H9 (cell line): Measurements from ENCODE around the gene HDAC1. TPM values are rescaled to one million over a fixed set of nuclear protein-coding genes. Genes with fewer than 3 reads are reported as not detected.

ENCODE experiments used
- DNase-seq: peaks from one replicate; pipeline ENCODE4 v3.0.0-alpha.2; 2017
- H2AFZ ChIP-seq: one replicate; pipeline ENCODE4 v1.6.1; 2013; ENCODE audit warnings: mild to moderate bottlenecking, low read length, control low read depth, moderate library complexity
- H2AK5ac ChIP-seq: 2 replicates; pipeline ENCODE4 v1.6.1; 2013; ENCODE audit warnings: low read length, control low read depth, mixed read lengths; ENCODE audit not compliant: insufficient read length
- H2BK120ac ChIP-seq: one replicate; pipeline ENCODE4 v1.6.1; 2013; ENCODE audit warnings: low read depth, mild to moderate bottlenecking, low read length, control low read depth, inconsistent platforms; ENCODE audit not compliant: poor library complexity, severe bottlenecking
- H2BK12ac ChIP-seq: 2 replicates; pipeline ENCODE4 v1.6.1; 2013; ENCODE audit warnings: low read length, control low read depth, mixed read lengths, low read depth; ENCODE audit not compliant: insufficient read length
- H2BK15ac ChIP-seq: 2 replicates; pipeline ENCODE4 v1.6.1; 2013; ENCODE audit warnings: low read depth, low read length, control low read depth
- H2BK20ac ChIP-seq: one replicate; pipeline ENCODE4 v1.6.1; 2013; ENCODE audit warnings: low read depth, mild to moderate bottlenecking, low read length, control low read depth, inconsistent platforms; ENCODE audit not compliant: poor library complexity, severe bottlenecking
- H2BK5ac ChIP-seq: 2 replicates; pipeline ENCODE4 v1.6.1; 2013; ENCODE audit warnings: low read length, control low read depth, mixed read lengths; ENCODE audit not compliant: insufficient read length
- H3K14ac ChIP-seq: 2 replicates; pipeline ENCODE4 v1.6.1; 2013; ENCODE audit warnings: low read length, control low read depth; ENCODE audit not compliant: insufficient read depth
- H3K18ac ChIP-seq: 2 replicates; pipeline ENCODE4 v1.6.1; 2013; ENCODE audit warnings: low read depth, mild to moderate bottlenecking, mixed read lengths, low read length, control low read depth; ENCODE audit not compliant: insufficient read length
- H3K23ac ChIP-seq: 2 replicates; pipeline ENCODE4 v1.6.1; 2013; ENCODE audit warnings: low read length, control low read depth, mixed read lengths, low read depth; ENCODE audit not compliant: insufficient read length
- H3K23me2 ChIP-seq: 2 replicates; pipeline ENCODE4 v1.6.1; 2013; ENCODE audit warnings: low read depth, mild to moderate bottlenecking, mixed read lengths, low read length, control low read depth; ENCODE audit not compliant: insufficient read length, poor library complexity, severe bottlenecking
- H3K27ac ChIP-seq: 2 replicates; pipeline ENCODE4 v1.5.1; 2013; ENCODE audit warnings: low read length, control low read depth, mixed read lengths, low read depth; ENCODE audit not compliant: insufficient read length
- H3K27me3 ChIP-seq: 2 replicates; pipeline ENCODE4 v1.6.1; 2013; ENCODE audit warnings: low read length, control low read depth, inconsistent platforms; ENCODE audit not compliant: insufficient read depth
- H3K4ac ChIP-seq: 2 replicates; pipeline ENCODE4 v1.6.1; 2013; ENCODE audit warnings: low read depth, mild to moderate bottlenecking, control low read depth, inconsistent platforms, low read length, moderate library complexity
- H3K4me1 ChIP-seq: 2 replicates; pipeline ENCODE4 v1.6.1; 2013; ENCODE audit warnings: low read length, control low read depth, inconsistent platforms; ENCODE audit not compliant: insufficient read depth
- H3K4me2 ChIP-seq: 2 replicates; pipeline ENCODE4 v1.6.1; 2013; ENCODE audit warnings: low read length, control low read depth, mixed read lengths; ENCODE audit not compliant: insufficient read length, insufficient read depth
- H3K56ac ChIP-seq: 2 replicates; pipeline ENCODE4 v1.6.1; 2013; ENCODE audit warnings: low read depth, mild to moderate bottlenecking, mixed read lengths, low read length, control low read depth; ENCODE audit not compliant: insufficient read length
- H3K79me1 ChIP-seq: 2 replicates; pipeline ENCODE4 v1.6.1; 2013; ENCODE audit warnings: low read depth, mild to moderate bottlenecking, moderate library complexity, low read length, control low read depth, inconsistent platforms; ENCODE audit not compliant: insufficient read depth, poor library complexity, severe bottlenecking
- H3K79me2 ChIP-seq: 2 replicates; pipeline ENCODE4 v1.6.1; 2013; ENCODE audit warnings: low read length, control low read depth, inconsistent platforms; ENCODE audit not compliant: insufficient read depth
- H3K9ac ChIP-seq: 2 replicates; pipeline ENCODE4 v1.6.1; 2013; ENCODE audit warnings: low read length, control low read depth, mixed read lengths; ENCODE audit not compliant: insufficient read length; ENCODE audit errors: extremely low read depth
- H3K9me3 ChIP-seq: one replicate; pipeline ENCODE4 v1.6.1; 2013; ENCODE audit warnings: low read depth, low read length, inconsistent platforms; ENCODE audit not compliant: control insufficient read depth
- H3T11ph ChIP-seq: one replicate; pipeline ENCODE4 v1.6.1; 2013; ENCODE audit warnings: mild to moderate bottlenecking, low read length, control low read depth, inconsistent platforms
- H4K20me1 ChIP-seq: one replicate; pipeline ENCODE4 v1.6.1; 2013; ENCODE audit not compliant: control insufficient read depth, insufficient read length, insufficient read depth
- H4K5ac ChIP-seq: 2 replicates; pipeline ENCODE4 v1.6.1; 2013; ENCODE audit warnings: low read depth, mild to moderate bottlenecking, mixed read lengths, low read length, control low read depth; ENCODE audit not compliant: insufficient read length
- H4K8ac ChIP-seq: replicated peaks from 2 replicates; pipeline ENCODE4 v1.6.1; 2013; ENCODE audit warnings: low read length, control low read depth, mixed read lengths, low read depth; ENCODE audit not compliant: insufficient read length
- H4K91ac ChIP-seq: 2 replicates; pipeline ENCODE4 v1.6.1; 2013; ENCODE audit warnings: low read depth, mild to moderate bottlenecking, moderate library complexity, mixed read lengths, low read length, control low read depth; ENCODE audit not compliant: insufficient read length
- H3K27ac Mint-ChIP-seq, 3 experiments: 2 replicates in 2 of 3; 3 replicates in 1 of 3; pipeline ENCODE4 v1.8.0; 2020 to 2021; ENCODE audit warnings: mixed read lengths in 3 of 3, mild to moderate bottlenecking in 1 of 3, moderate library complexity in 1 of 3
- H3K27me3 Mint-ChIP-seq: 2 replicates; pipeline ENCODE4 v1.8.0; 2021; ENCODE audit warnings: low read depth, mild to moderate bottlenecking, moderate library complexity, mixed read lengths
- H3K36me3 Mint-ChIP-seq, 3 experiments: 2 replicates in 2 of 3; 3 replicates in 1 of 3; pipeline ENCODE4 v1.8.0; 2020 to 2021; ENCODE audit warnings: low read depth in 3 of 3, mixed read lengths in 3 of 3; ENCODE audit not compliant: insufficient read depth in 1 of 3
- H3K4me1 Mint-ChIP-seq, 2 experiments: 2 replicates each; pipeline ENCODE4 v1.8.0; 2020; ENCODE audit warnings: mixed read lengths in 2 of 2
- H3K4me3 Mint-ChIP-seq, 2 experiments: 2 replicates in 1 of 2; 3 replicates in 1 of 2; pipeline ENCODE4 v1.8.0; 2020 to 2021; ENCODE audit warnings: mild to moderate bottlenecking in 2 of 2, mixed read lengths in 2 of 2, moderate library complexity in 1 of 2
- H3K9me3 Mint-ChIP-seq, 2 experiments: 2 replicates in 1 of 2; 3 replicates in 1 of 2; pipeline ENCODE4 v1.8.0; 2020; ENCODE audit warnings: mild to moderate bottlenecking in 2 of 2, mixed read lengths in 2 of 2, moderate library complexity in 1 of 2
- CTCF ChIP-seq: fragments of 200-600 bp; sonication (generic); conservative IDR thresholded peaks from 3 replicates; pipeline ENCODE4 v1.8.0; 2021; ENCODE audit warnings: antibody characterized with exemption, mild to moderate bottlenecking
- WGBS: extraction: QIAGEN DNeasy Blood & Tissue Kit; methylation state at CpG from one replicate; pipeline ENCODE4 v1.1.7; 2013; ENCODE audit warnings: missing lambda C conversion rate, low lambda C conversion rate, mixed read lengths; ENCODE audit not compliant: insufficient read length; ENCODE audit errors: extremely low coverage; 5-methylcytosine and 5-hydroxymethylcytosine counted together
- total RNA-seq: library from RNA; stranded (reverse); gene quantifications from 2 replicates; pipeline ENCODE4 v1.2.1, GENCODE V29; 2021

Gene HDAC1
- total RNA-seq, 1 experiment from 2014 or later = 162 TPM

GRCh38 chr1:32339363-32339978 lies 47.6 kb downstream of the HDAC1 start:
- no peak overlapping the region for H2BK120ac ChIP-seq
- Mint-ChIP-seq H3K27me3 (peaks cover 34% of the 10 kb centered on the region), H3K36me3 (peaks cover 4 to 7% (median 6%) of the 10 kb centered on the region in 3 experiments; a peak in 6 of 7 replicates), H3K9me3 (no peaks in the 10 kb centered on the region), H3K4me1 (peaks cover 20 to 31% of the 10 kb centered on the region in 2 experiments), H3K4me3 (no peak overlapping the region; a peak in 1 of 5 replicates), H3K27ac (no peak overlapping the region)
- no peak overlapping the region for H3T11ph ChIP-seq
- peaks cover 4% of the 10 kb centered on the region; the same call in 1 of the 2 replicates for H3K79me2 ChIP-seq
- H3K27ac ChIP-seq = no peak overlapping the region
- H2AK5ac ChIP-seq = no peak overlapping the region
- H3K23ac ChIP-seq = no peak overlapping the region
- no peak overlapping the region for H3K18ac ChIP-seq
- H2BK5ac ChIP-seq = no peak overlapping the region
- no peak for DNase-seq
- H2BK15ac ChIP-seq = no peak overlapping the region
- no peak overlapping the region for H3K56ac ChIP-seq
- no peak for TF ChIP-seq CTCF
- no peak overlapping the region for H3K14ac ChIP-seq
- H4K8ac ChIP-seq = no peak overlapping the region
- no CpG with 5 or more reads among the region's 5 CpGs for WGBS
- no peaks in the 10 kb centered on the region for H3K9me3 ChIP-seq
- H3K9ac ChIP-seq = no peak overlapping the region
- no peak overlapping the region for H3K4ac ChIP-seq
- no peak overlapping the region for H4K5ac ChIP-seq
- H3K27me3 ChIP-seq = peaks cover 2% of the 10 kb centered on the region; the same call in 1 of the 2 replicates
- H3K4me2 ChIP-seq = no peak overlapping the region
- no peak overlapping the region for H2BK12ac ChIP-seq
- H3K4me1 ChIP-seq = no peaks in the 10 kb centered on the region
- no peaks in the 10 kb centered on the region for H4K20me1 ChIP-seq
- H2BK20ac ChIP-seq = no peak overlapping the region
- no peak overlapping the region for H2AFZ ChIP-seq
- peaks cover 9% of the 10 kb centered on the region for H3K23me2 ChIP-seq
- H3K79me1 ChIP-seq = no peaks in the 10 kb centered on the region
- H4K91ac ChIP-seq = no peak overlapping the region
